H1 (cell line): Measurements from ENCODE around the gene GABARAPL2. TPM values are rescaled to one million over a fixed set of nuclear protein-coding genes. Genes with fewer than 3 reads are reported as not detected.

ENCODE experiments used
- JUN ChIP-seq: IDR thresholded peaks from 2 replicates; pipeline ENCODE4 v1.6.1; 2011; ENCODE audit warnings: low read depth, mild to moderate bottlenecking, improper control_type of control experiment, low read length
- RBBP5 ChIP-seq: IDR thresholded peaks from 2 replicates; pipeline ENCODE4 v1.7.1; 2012; ENCODE audit warnings: low read depth, mild to moderate bottlenecking, inconsistent platforms, low read length, moderate library complexity, borderline replicate concordance
- SP2 ChIP-seq: IDR thresholded peaks from 2 replicates; pipeline ENCODE4 v1.6.1; 2012; ENCODE audit warnings: mild to moderate bottlenecking, low read length, inconsistent platforms
- polyA plus RNA-seq, 7 experiments: library from polyadenylated mRNA; depleted of rRNA in 3 of 7; stranded (reverse) in 5 of 7; unstranded in 2 of 7; fragments of >200 nt in 5 of 7; fragments of 200-250 nt in 2 of 7; gene quantifications; 1 replicate in 5 of 7; 2 replicates in 1 of 7; 4 replicates in 1 of 7; pipeline versions ENCODE4 v1.2.1 to v1.2.3, GENCODE V29; 2011 to 2013; ENCODE audit warnings: missing spikeins in 2 of 7, mixed read lengths in 2 of 7
- total RNA-seq: library from RNA; stranded (reverse); fragmentation: NEBNext Ultra II Directional; extraction: Animal tissue kit (Norgen Biotek cat#: 25700); gene quantifications from 2 replicates; pipeline ENCODE4 v1.2.1, GENCODE V29; 2021
- TF ChIP-seq, protein P1 (sequence below): IDR thresholded peaks from 2 replicates; pipeline ENCODE4 v1.6.1; 2011; ENCODE audit warnings: low read length, improper control_type of control experiment

Gene GABARAPL2
- total and polyA plus RNA-seq, 2 of the 8 experiments (the other 6 are each of a cell fraction or from before 2014, with no cell fraction given) = 65.8 to 71.3 TPM

DNA sequence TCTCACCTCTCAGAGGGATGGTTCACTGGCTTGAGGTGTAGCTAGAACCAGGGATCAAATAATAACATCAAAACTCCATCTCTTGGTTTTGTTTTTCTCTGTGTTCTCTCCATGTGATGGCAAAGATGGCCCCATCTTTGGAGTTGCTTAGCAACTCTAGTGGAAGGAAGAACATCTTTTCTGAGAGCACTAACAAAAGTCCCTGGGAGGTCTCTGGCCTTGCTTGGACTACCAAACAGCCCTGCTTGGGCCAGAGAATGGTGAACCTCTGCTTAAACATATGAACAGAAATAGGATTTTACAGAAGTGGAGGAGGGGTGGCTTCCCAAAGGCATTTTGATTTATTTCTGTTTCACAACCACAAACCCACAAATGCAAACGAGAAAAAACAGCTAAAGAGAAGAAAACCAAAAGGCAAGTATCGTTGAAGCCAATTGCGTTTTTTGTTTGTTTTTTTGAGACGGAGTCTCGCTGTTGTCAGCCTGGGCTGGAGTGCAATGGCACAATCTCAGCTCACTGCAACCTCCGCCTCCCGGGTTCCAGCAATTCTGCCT lies 13.2 kb downstream of the GABARAPL2 start (continued):
- TF ChIP-seq JUN = no peak
- no peak for TF ChIP-seq RBBP5
- no peak for TF ChIP-seq SP2
- TF ChIP-seq, protein P1, sequence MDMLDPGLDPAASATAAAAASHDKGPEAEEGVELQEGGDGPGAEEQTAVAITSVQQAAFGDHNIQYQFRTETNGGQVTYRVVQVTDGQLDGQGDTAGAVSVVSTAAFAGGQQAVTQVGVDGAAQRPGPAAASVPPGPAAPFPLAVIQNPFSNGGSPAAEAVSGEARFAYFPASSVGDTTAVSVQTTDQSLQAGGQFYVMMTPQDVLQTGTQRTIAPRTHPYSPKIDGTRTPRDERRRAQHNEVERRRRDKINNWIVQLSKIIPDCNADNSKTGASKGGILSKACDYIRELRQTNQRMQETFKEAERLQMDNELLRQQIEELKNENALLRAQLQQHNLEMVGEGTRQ = no peak
